SK-N-SH (cell line): ENCODE results near the gene SRSF3. TPM values are rescaled to one million over a fixed set of nuclear protein-coding genes. Genes with fewer than 3 reads are reported as not detected.

ENCODE experiments used
- CTCF ChIA-PET: fragments of 300-600, 350-600 bp; formaldehyde crosslinking; extraction: SDS; loops from one replicate; lab custom pipeline; 2021; lab: Yijun Ruan, JAX
- POLR2A ChIA-PET: fragments of 350-600 bp; sonication (Branson Sonifier 250); formaldehyde crosslinking; extraction: SDS; loops from one replicate; lab custom pipeline; 2020; ENCODE audit warnings: antibody characterized with exemption, inconsistent platforms; lab: Yijun Ruan, JAX
- DNase-seq: peaks from one replicate; pipeline ENCODE4 v3.0.0; 2012
- H2AFZ ChIP-seq: fragments of 200-600 bp; sonication (generic); 2 replicates; pipeline ENCODE4 v1.8.1; 2016; ENCODE audit warnings: antibody characterized with exemption, mild to moderate bottlenecking, low read depth
- H3F3A ChIP-seq: fragments of 200-600 bp; sonication (generic); replicated peaks from 2 replicates; pipeline ENCODE3; 2016; ENCODE audit warnings: antibody characterized with exemption, mild to moderate bottlenecking; ENCODE audit not compliant: insufficient read depth
- H3K27ac ChIP-seq, 2 experiments: fragments of 200-500 bp in 1 of 2; fragments of 200-600 bp in 1 of 2; sonication (Bioruptor generic) in 1 of 2; sonication (generic), shearing (Covaris generic) in 1 of 2; 2 replicates each; pipeline versions ENCODE4 v1.5.1 to v1.6.1; 2014 to 2016; ENCODE audit warnings: low read depth in 2 of 2, inconsistent platforms in 1 of 2, low read length in 1 of 2, mild to moderate bottlenecking in 1 of 2, mixed read lengths in 1 of 2
- H3K27me3 ChIP-seq: fragments of 200-600 bp; sonication (generic), shearing (Covaris generic); 2 replicates; pipeline ENCODE4 v1.6.1; 2016; ENCODE audit warnings: mixed run types; ENCODE audit not compliant: insufficient read depth
- H3K36me3 ChIP-seq, 2 experiments: fragments of 200-500 bp in 1 of 2; fragments of 200-600 bp in 1 of 2; sonication (Bioruptor generic) in 1 of 2; sonication (generic) in 1 of 2; replicated peaks in 1 of 2; 2 replicates each; pipeline versions ENCODE3 to v1.5.1; 2014 to 2016; ENCODE audit warnings: low read length in 1 of 2, mild to moderate bottlenecking in 1 of 2; ENCODE audit not compliant: insufficient read depth in 2 of 2, control insufficient read depth in 1 of 2
- H3K4me1 ChIP-seq, 2 experiments: fragments of 200-500 bp in 1 of 2; fragments of 200-600 bp in 1 of 2; sonication (Bioruptor generic) in 1 of 2; sonication (generic), shearing (Covaris generic) in 1 of 2; 2 replicates each; pipeline versions ENCODE4 v1.5.1 to v1.6.1; 2014 to 2016; ENCODE audit warnings: low read depth in 1 of 2, low read length in 1 of 2, mixed run types in 1 of 2; ENCODE audit not compliant: insufficient read depth in 2 of 2, control insufficient read depth in 1 of 2
- H3K4me2 ChIP-seq: fragments of 200-600 bp; sonication (generic), shearing (Covaris generic); 2 replicates; pipeline ENCODE4 v1.6.1; 2017; ENCODE audit warnings: mixed run types
- H3K4me3 ChIP-seq, 2 experiments: fragments of 200-500 bp in 1 of 2; fragments of 200-600 bp in 1 of 2; sonication (Bioruptor generic) in 1 of 2; sonication (generic), shearing (Covaris generic) in 1 of 2; 2 replicates each; pipeline versions ENCODE4 v1.5.1 to v1.8.1; 2014 to 2016; ENCODE audit warnings: low read depth in 2 of 2, inconsistent platforms in 1 of 2, low read length in 1 of 2, mild to moderate bottlenecking in 1 of 2, mixed read lengths in 1 of 2, moderate library complexity in 1 of 2
- H3K79me2 ChIP-seq: fragments of 200-600 bp; sonication (generic); 2 replicates; pipeline ENCODE4 v1.8.1; 2017; ENCODE audit warnings: mild to moderate bottlenecking; ENCODE audit not compliant: insufficient read depth
- H3K9ac ChIP-seq: fragments of 200-600 bp; sonication (generic); 2 replicates; pipeline ENCODE4 v1.6.1; 2017; ENCODE audit warnings: mixed run types
- H3K9me2 ChIP-seq: fragments of 200-600 bp; sonication (generic); 2 replicates; pipeline ENCODE4 v1.6.1; 2017; ENCODE audit warnings: mixed run types
- H3K9me3 ChIP-seq: fragments of 200-600 bp; sonication (generic); 2 replicates; pipeline ENCODE4 v1.6.1; 2017; ENCODE audit warnings: mixed run types, mild to moderate bottlenecking, moderate library complexity
- H4K20me1 ChIP-seq: fragments of 200-600 bp; sonication (generic); 2 replicates; pipeline ENCODE4 v1.6.1; 2017; ENCODE audit warnings: mild to moderate bottlenecking, mixed run types; ENCODE audit not compliant: insufficient read depth
- CHD2 ChIP-seq: fragments of 150-350 bp; IDR thresholded peaks from 2 replicates; pipeline ENCODE4 v1.6.1; 2018; ENCODE audit warnings: low read length; ENCODE audit not compliant: partially characterized antibody
- ELF1 ChIP-seq: IDR thresholded peaks from 2 replicates; pipeline ENCODE4 v1.4.0; 2012
- EP300 ChIP-seq, 2 experiments: IDR thresholded peaks; 2 replicates each; pipeline versions ENCODE4 v1.4.0 to v1.6.1; 2012; ENCODE audit warnings: borderline replicate concordance in 1 of 2, low read depth in 1 of 2, low read length in 1 of 2
- EZH2phosphoT487 ChIP-seq: fragments of 200-600 bp; sonication (generic); IDR thresholded peaks from 2 replicates; pipeline ENCODE4 v1.6.1; 2017; ENCODE audit warnings: low read depth, mixed run types, mild to moderate bottlenecking, antibody characterized with exemption, moderate library complexity, borderline replicate concordance
- FOSL2 ChIP-seq: IDR thresholded peaks from 2 replicates; pipeline ENCODE4 v1.4.0; 2012; ENCODE audit warnings: low read depth, mild to moderate bottlenecking, moderate library complexity, borderline replicate concordance
- FOXJ3 ChIP-seq: sonication (generic); formaldehyde crosslinking; IDR thresholded peaks from 2 replicates; pipeline ENCODE4 v1.5.1; 2020; ENCODE audit warnings: mild to moderate bottlenecking, missing genetic modification reagents
- FOXM1 ChIP-seq: IDR thresholded peaks from 2 replicates; pipeline ENCODE4 v1.4.0; 2012; ENCODE audit warnings: low read depth, mild to moderate bottlenecking
- GATA2 ChIP-seq: sonication (generic); formaldehyde crosslinking; IDR thresholded peaks from 2 replicates; pipeline ENCODE4 v1.5.0; 2020; ENCODE audit warnings: mild to moderate bottlenecking, missing genetic modification reagents
- JUND ChIP-seq: IDR thresholded peaks from 2 replicates; pipeline ENCODE4 v1.4.0; 2012
- NRF1 ChIP-seq: IDR thresholded peaks from 2 replicates; pipeline ENCODE4 v1.6.1; 2012; ENCODE audit warnings: low read depth, mild to moderate bottlenecking, low read length
- POLR2AphosphoS5 ChIP-seq: IDR thresholded peaks from 2 replicates; pipeline ENCODE4 v1.6.1; 2012; ENCODE audit warnings: low read depth, low read length
- RFX5 ChIP-seq: IDR thresholded peaks from 2 replicates; pipeline ENCODE4 v1.6.1; 2012; ENCODE audit warnings: mild to moderate bottlenecking, improper control_type of control experiment, low read length
- SMC3 ChIP-seq: IDR thresholded peaks from 2 replicates; pipeline ENCODE4 v1.6.1; 2012; ENCODE audit warnings: low read depth, low read length, improper control_type of control experiment
- TEAD4 ChIP-seq: IDR thresholded peaks from 2 replicates; pipeline ENCODE4 v1.4.0; 2012; ENCODE audit warnings: mild to moderate bottlenecking, borderline replicate concordance; ENCODE audit not compliant: insufficient read depth
- WGBS: methylation state at CpG from one replicate; pipeline ENCODE4 v1.1.6; 2017; ENCODE audit warnings: low lambda C conversion rate; 5-methylcytosine and 5-hydroxymethylcytosine counted together
- polyA plus RNA-seq, 3 experiments: library from polyadenylated mRNA; depleted of rRNA; stranded (reverse); fragments of >200 nt; gene quantifications; 2 replicates each; pipeline ENCODE4 v1.2.3, GENCODE V29; 2012
- TF ChIP-seq, protein P1 (sequence below): IDR thresholded peaks from 2 replicates; pipeline ENCODE4 v1.4.0; 2012; ENCODE audit warnings: low read depth
- TF ChIP-seq, protein P2 (sequence below): fragments of 150-350 bp; IDR thresholded peaks from 2 replicates; pipeline ENCODE4 v1.6.1; 2017; ENCODE audit warnings: antibody characterized with exemption, low read length, low read depth, borderline replicate concordance
- TF ChIP-seq, protein P3 (sequence below): IDR thresholded peaks from 2 replicates; pipeline ENCODE4 v1.4.0; 2012; ENCODE audit warnings: low read depth, borderline replicate concordance
- TF ChIP-seq, protein P4 (sequence below): fragments of 200-600 bp; sonication (generic); IDR thresholded peaks from 2 replicates; pipeline ENCODE4 v1.6.1; 2017; ENCODE audit warnings: antibody characterized with exemption, mild to moderate bottlenecking, moderate library complexity
- TF ChIP-seq, protein P5 (sequence below): IDR thresholded peaks from 2 replicates; pipeline ENCODE4 v1.4.0; 2012; ENCODE audit warnings: low read depth, borderline replicate concordance

SRSF3 gene
- polyA plus RNA-seq, 1 of the 3 experiments (the other 2 are of a cell fraction) = 351 TPM

DNA sequence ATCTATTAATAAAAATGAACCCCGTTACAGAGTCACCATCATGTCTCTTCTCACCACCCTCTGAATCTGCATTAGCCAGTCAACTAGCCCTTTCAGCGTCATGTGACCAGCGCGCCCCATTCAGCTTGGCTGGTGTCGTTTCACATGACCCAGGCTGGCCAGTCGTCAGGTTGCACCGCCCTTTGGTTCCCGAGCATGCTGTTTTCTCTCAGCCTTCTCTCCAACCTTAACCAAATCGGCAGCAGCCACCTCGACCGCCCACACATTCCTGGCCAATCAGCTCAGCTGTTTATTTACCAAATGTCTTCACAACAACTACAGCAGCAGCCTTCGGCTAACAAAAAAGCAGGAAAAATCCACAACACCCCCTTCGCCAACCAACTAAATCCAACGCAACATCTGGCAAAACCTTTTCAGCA, 5.6 kb downstream of the SRSF3 start:
- peak; percentile 51 for DNase-seq
- POLR2A ChIA-PET = no interaction called here
- WGBS = 62% methylated on average over 14 of the region's 14 CpGs
- H3F3A ChIP-seq = peaks cover 64% of the 10 kb centered on the region
- TF ChIP-seq JUND (no peak), GATA2 (CRISPR knock-in tag) (no peak), FOXJ3 (CRISPR knock-in tag) (no peak), POLR2AphosphoS5 (0 out of 2 replicates have a peak, but pooled peaks have one; percentile 39)
- TF ChIP-seq, protein P1, sequence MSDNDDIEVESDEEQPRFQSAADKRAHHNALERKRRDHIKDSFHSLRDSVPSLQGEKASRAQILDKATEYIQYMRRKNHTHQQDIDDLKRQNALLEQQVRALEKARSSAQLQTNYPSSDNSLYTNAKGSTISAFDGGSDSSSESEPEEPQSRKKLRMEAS = 0 out of 2 replicates have a peak, but pooled peaks have one; percentile 26
- TF ChIP-seq, protein P2, sequence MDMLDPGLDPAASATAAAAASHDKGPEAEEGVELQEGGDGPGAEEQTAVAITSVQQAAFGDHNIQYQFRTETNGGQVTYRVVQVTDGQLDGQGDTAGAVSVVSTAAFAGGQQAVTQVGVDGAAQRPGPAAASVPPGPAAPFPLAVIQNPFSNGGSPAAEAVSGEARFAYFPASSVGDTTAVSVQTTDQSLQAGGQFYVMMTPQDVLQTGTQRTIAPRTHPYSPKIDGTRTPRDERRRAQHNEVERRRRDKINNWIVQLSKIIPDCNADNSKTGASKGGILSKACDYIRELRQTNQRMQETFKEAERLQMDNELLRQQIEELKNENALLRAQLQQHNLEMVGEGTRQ = peak; percentile 53; the same call in 1 of the 2 replicates
- TF ChIP-seq, protein P3, sequence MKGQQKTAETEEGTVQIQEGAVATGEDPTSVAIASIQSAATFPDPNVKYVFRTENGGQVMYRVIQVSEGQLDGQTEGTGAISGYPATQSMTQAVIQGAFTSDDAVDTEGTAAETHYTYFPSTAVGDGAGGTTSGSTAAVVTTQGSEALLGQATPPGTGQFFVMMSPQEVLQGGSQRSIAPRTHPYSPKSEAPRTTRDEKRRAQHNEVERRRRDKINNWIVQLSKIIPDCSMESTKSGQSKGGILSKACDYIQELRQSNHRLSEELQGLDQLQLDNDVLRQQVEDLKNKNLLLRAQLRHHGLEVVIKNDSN = peak; percentile 90
- H4K20me1 ChIP-seq = peaks cover 100% of the 10 kb centered on the region
- no peaks in the 10 kb centered on the region for H3K9me3 ChIP-seq
- H3K4me2 ChIP-seq = peak overlapping the region; percentile 81
- H3K4me1 ChIP-seq = peaks cover 26 to 44% of the 10 kb centered on the region in 2 experiments
- H3K27me3 ChIP-seq = no peaks in the 10 kb centered on the region
- peak overlapping the region in 1 of 2 experiments; percentile 23; a peak in 1 of 4 replicates for H3K27ac ChIP-seq
- H3K9me2 ChIP-seq = no peaks in the 10 kb centered on the region
- H3K4me3 ChIP-seq = peak overlapping the region; percentile 10 to 58; a peak in 1 of 4 replicates
- H3K36me3 ChIP-seq = peaks cover 82 to 98% of the 10 kb centered on the region in 2 experiments
- H3K79me2 ChIP-seq = peaks cover 100% of the 10 kb centered on the region
- no peak overlapping the region for H2AFZ ChIP-seq
- H3K9ac ChIP-seq = no peak overlapping the region
- CTCF ChIA-PET = interaction anchor here (1.0 to 8.3 kb wide), 4 partner anchors 8 to 81 kb away, joined by 3 to 46 read pairs (median 10); no protein-coding TSS in a partner anchor

DNA sequence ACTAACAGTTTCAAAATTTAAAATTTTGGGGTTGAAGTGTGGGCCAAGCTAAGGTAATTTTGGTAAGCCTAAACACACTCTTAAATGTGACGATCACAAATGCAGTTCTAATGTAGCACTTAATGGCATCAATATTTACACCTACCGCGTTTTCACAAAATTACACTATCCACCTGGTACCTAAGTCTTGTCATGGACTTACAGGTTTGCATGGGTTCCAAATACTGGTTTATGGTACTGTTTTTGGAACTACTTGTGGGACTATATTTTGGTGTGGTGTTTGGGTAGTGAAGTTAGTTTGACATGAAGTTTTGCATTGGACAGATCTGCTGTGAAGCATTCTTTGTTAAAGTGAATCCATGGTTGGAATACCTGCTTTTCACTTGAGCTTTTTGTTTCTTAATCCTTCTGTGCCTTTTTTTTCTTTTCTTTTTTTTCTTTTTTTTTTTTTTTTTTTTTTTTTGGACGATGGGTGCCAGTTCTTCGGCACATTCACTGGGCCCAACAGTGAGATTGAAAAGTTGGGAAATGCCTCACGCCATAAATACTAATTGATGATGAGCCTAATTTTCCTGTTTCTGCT, 6.5 kb downstream of the SRSF3 start:
- Histone ChIP-seq H4K20me1 (peaks cover 100% of the 10 kb centered on the region), H3K9ac (no peak overlapping the region), H3K9me2 (no peaks in the 10 kb centered on the region), H3K4me3 (peak overlapping the region in 1 of 2 experiments; percentile 31; a peak in 1 of 4 replicates), H3K4me1 (peaks cover 26 to 44% of the 10 kb centered on the region in 2 experiments), H3K79me2 (peaks cover 100% of the 10 kb centered on the region), H3K27me3 (no peaks in the 10 kb centered on the region), H3F3A (peaks cover 69% of the 10 kb centered on the region), H3K36me3 (peaks cover 90 to 98% of the 10 kb centered on the region in 2 experiments), H3K27ac (peak overlapping the region in 1 of 2 experiments; percentile 8; a peak in 1 of 4 replicates), H2AFZ (no peak overlapping the region), H3K9me3 (no peaks in the 10 kb centered on the region), H3K4me2 (peak overlapping the region; percentile 81)
- ChIA-PET POLR2A (no interaction called here), CTCF (interaction anchor here (1.0 to 8.3 kb wide), 5 partner anchors 7 to 159 kb away, joined by 3 to 46 read pairs (median 4); no protein-coding TSS in a partner anchor)
- WGBS = 84% methylated on average over 6 of the region's 6 CpGs
- no peak for DNase-seq
- TF ChIP-seq RFX5 (no peak), FOSL2 (no peak), NRF1 (no peak), FOXM1 (no peak), FOXJ3 (CRISPR knock-in tag) (no peak), SMC3 (no peak), GATA2 (CRISPR knock-in tag) (no peak), EZH2phosphoT487 (no peak), TEAD4 (no peak), CHD2 (no peak), EP300 (IDR thresholded peaks at IDR 0.05; ENCODE audit: borderline replicate concordance in 1 of 2, low read depth in 1 of 2, low read length in 1 of 2) (no peak), ELF1 (no peak)
- TF ChIP-seq, protein P2 = no peak
- TF ChIP-seq, protein P4, sequence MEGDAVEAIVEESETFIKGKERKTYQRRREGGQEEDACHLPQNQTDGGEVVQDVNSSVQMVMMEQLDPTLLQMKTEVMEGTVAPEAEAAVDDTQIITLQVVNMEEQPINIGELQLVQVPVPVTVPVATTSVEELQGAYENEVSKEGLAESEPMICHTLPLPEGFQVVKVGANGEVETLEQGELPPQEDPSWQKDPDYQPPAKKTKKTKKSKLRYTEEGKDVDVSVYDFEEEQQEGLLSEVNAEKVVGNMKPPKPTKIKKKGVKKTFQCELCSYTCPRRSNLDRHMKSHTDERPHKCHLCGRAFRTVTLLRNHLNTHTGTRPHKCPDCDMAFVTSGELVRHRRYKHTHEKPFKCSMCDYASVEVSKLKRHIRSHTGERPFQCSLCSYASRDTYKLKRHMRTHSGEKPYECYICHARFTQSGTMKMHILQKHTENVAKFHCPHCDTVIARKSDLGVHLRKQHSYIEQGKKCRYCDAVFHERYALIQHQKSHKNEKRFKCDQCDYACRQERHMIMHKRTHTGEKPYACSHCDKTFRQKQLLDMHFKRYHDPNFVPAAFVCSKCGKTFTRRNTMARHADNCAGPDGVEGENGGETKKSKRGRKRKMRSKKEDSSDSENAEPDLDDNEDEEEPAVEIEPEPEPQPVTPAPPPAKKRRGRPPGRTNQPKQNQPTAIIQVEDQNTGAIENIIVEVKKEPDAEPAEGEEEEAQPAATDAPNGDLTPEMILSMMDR = no peak
- TF ChIP-seq, protein P5, sequence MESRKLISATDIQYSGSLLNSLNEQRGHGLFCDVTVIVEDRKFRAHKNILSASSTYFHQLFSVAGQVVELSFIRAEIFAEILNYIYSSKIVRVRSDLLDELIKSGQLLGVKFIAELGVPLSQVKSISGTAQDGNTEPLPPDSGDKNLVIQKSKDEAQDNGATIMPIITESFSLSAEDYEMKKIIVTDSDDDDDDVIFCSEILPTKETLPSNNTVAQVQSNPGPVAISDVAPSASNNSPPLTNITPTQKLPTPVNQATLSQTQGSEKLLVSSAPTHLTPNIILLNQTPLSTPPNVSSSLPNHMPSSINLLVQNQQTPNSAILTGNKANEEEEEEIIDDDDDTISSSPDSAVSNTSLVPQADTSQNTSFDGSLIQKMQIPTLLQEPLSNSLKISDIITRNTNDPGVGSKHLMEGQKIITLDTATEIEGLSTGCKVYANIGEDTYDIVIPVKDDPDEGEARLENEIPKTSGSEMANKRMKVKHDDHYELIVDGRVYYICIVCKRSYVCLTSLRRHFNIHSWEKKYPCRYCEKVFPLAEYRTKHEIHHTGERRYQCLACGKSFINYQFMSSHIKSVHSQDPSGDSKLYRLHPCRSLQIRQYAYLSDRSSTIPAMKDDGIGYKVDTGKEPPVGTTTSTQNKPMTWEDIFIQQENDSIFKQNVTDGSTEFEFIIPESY = no peak
